Measurements from ENCODE around the gene CD22. TPM values are rescaled to one million over a fixed set of nuclear protein-coding genes. Genes with fewer than 3 reads are reported as not detected.

CD22 gene
- total and polyA plus RNA-seq, 2 donors (not counting 1 experiment from before 2014, with no cell fraction given) = 692 to 1,437 TPM

DNA sequence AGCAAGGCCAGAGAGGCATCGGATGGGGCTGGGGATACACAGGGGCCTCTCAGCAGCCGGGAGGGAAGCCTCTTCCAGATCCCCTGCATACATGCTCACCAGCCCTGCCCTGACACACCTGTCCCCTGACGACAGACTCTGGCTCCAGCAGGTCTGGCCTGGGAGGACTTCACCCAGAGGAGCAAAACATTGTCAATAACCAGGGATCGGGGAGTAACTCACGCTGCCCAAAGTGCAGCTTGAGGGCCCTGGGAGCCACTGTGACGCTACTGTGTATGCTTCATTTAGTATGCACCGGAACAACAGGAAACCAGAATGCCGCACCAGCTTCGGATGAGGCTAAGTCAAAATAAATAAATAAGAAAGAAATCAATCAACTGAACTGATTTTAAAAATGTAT is 12.4 kb upstream of the CD22 start:
- Histone ChIP-seq H3K9me3 (ENCODE audit: control extremely low read depth in 1 of 3, control insufficient read depth in 2 of 3, insufficient read depth in 1 of 3, low read length in 2 of 3) (no peaks in the 10 kb centered on the region), H4K20me1 (ENCODE audit: control insufficient read depth, insufficient read depth, low read length, poor library complexity, severe bottlenecking) (no peaks in the 10 kb centered on the region), H3K79me2 (ENCODE audit: control insufficient read depth, insufficient read depth, low read length) (peaks cover 47% of the 10 kb centered on the region), H3K9ac (ENCODE audit: low read length) (peak overlapping the region; percentile 10), H3K4me2 (replicated peaks; ENCODE audit: low read depth, low read length, poor library complexity, severe bottlenecking) (peak overlapping the region; percentile 52), H3K27me3 (replicated peaks in 1 of 4; ENCODE audit: control extremely low read depth in 1 of 4, control insufficient read depth in 3 of 4, insufficient read depth in 4 of 4, low read length in 3 of 4) (no peaks in the 10 kb centered on the region), H3K36me3 (replicated peaks in 1 of 2; ENCODE audit: control extremely low read depth in 1 of 2, control insufficient read depth in 1 of 2, extremely low read depth in 1 of 2, insufficient read depth in 2 of 2, low read length in 1 of 2) (no peaks in the 10 kb centered on the region), H2AFZ (ENCODE audit: insufficient read depth, low read depth, low read length, poor library complexity, severe bottlenecking) (no peak overlapping the region), H3K27ac (ENCODE audit: low read length in 2 of 2) (peak overlapping the region; percentile 75 to 81), H3K4me1 (ENCODE audit: control insufficient read depth in 2 of 2, insufficient read depth in 2 of 2, low read length in 2 of 2) (peaks cover 70 to 92% of the 10 kb centered on the region in 2 donors), H3K4me3 (ENCODE audit: control extremely low read depth in 1 of 5, extremely low read depth in 1 of 5, insufficient read depth in 1 of 5, low read depth in 2 of 5, low read length in 4 of 5) (peak overlapping the region in 1 of 5 experiments; percentile 7)
- 61% methylated on average over 6 of the region's 9 CpGs for WGBS (ENCODE audit: insufficient coverage)
- CTCF ChIA-PET = interaction anchor here (0.5 to 2.5 kb wide), 12 partner anchors 9 to 377 kb away, joined by 3 to 13 read pairs (median 6); partner anchors contain the start of gene FFAR1
- no peak for TF ChIP-seq EZH2 (IDR thresholded peaks at IDR 0.05; ENCODE audit: borderline replicate concordance, insufficient read depth, low read depth, low read length, poor library complexity, severe bottlenecking)
- no peak for TF ChIP-seq CTCF (IDR thresholded peaks at IDR 0.05)
- DNase-seq = peak; percentile 53
- Mint-ChIP-seq H3K9me3 (ENCODE audit: insufficient read depth) (no peaks in the 10 kb centered on the region), H3K27me3 (no peaks in the 10 kb centered on the region), H3K4me1 (peaks cover 69% of the 10 kb centered on the region), H3K27ac (peak overlapping the region; percentile 80), H3K4me3 (peak overlapping the region; percentile 76)
- intact Hi-C loops (cut with micrococcal nuclease) = loop anchor here (2.0 kb wide), 1 partner anchor 14 kb away; no protein-coding TSS in a partner anchor
- POLR2A ChIA-PET = interaction anchor here (8.3 kb wide), 1 partner anchor 15 kb away, joined by 106 read pairs; the partner anchor contains the start of gene CD22
- ATAC-seq (ENCODE audit: low read depth) = peak; percentile 29

DNA sequence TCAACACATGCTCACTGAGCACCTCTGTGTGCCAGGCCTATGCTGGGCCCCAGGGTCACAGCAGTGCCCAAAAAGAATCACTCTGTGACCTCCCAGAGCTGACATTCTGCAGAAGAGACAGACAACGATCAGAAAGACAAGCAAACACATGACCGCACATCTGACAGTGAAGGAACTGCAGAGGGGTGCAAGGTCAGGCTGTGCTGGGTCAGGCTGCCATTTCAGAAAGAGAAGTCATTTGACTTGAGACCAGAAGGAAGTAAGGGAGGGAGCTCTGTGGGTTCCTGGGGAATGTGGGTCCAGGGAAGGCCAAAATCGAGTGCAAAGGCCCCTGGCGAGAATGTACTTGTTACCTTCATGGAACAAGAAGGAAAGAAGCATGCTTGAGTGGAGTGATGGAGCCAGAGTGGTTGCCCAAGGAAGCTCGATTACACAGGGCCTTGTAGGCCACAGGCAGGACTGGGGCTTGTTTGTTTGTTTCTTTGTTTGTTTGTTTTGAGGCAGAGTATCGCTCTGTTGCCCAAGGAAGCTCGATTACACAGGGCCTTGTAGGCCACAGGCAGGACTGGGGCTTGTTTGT is 11.4 kb upstream of the CD22 start:
- H3K4me2 ChIP-seq (replicated peaks; ENCODE audit: low read depth, low read length, poor library complexity, severe bottlenecking) = peak overlapping the region; percentile 52
- 51% methylated on average over 7 of the region's 7 CpGs for WGBS (ENCODE audit: insufficient coverage)
- no peaks in the 10 kb centered on the region for H4K20me1 ChIP-seq (ENCODE audit: control insufficient read depth, insufficient read depth, low read length, poor library complexity, severe bottlenecking)
- ATAC-seq (ENCODE audit: low read depth) = no peak
- H3K4me3 ChIP-seq (ENCODE audit: control extremely low read depth in 1 of 5, extremely low read depth in 1 of 5, insufficient read depth in 1 of 5, low read depth in 2 of 5, low read length in 4 of 5) = no peak overlapping the region
- H3K4me3 Mint-ChIP-seq = peak overlapping the region; percentile 63
- ChIA-PET POLR2A (interaction anchor here (0.6 to 8.3 kb wide), 2 partner anchors 14 to 143 kb away, joined by 4 to 106 read pairs; partner anchors contain the start of gene CD22), CTCF (interaction anchor here (0.6 to 5.0 kb wide), 7 partner anchors 11 to 151 kb away, joined by 3 to 26 read pairs (median 3); no protein-coding TSS in a partner anchor)
- peaks cover 0 to 3% (median 0%) of the 10 kb centered on the region in 3 donors for H3K9me3 ChIP-seq (ENCODE audit: control extremely low read depth in 1 of 3, control insufficient read depth in 2 of 3, insufficient read depth in 1 of 3, low read length in 2 of 3)
- intact Hi-C loops (cut with micrococcal nuclease) = loop anchor here (2.0 kb wide), 1 partner anchor 13 kb away; no protein-coding TSS in a partner anchor
- peak overlapping the region; percentile 10 for H3K9ac ChIP-seq (ENCODE audit: low read length)
- H3K4me1 ChIP-seq (ENCODE audit: control insufficient read depth in 2 of 2, insufficient read depth in 2 of 2, low read length in 2 of 2) = peaks cover 80 to 97% of the 10 kb centered on the region in 2 donors
- no peak for TF ChIP-seq CTCF (IDR thresholded peaks at IDR 0.05)
- TF ChIP-seq EZH2 (IDR thresholded peaks at IDR 0.05; ENCODE audit: borderline replicate concordance, insufficient read depth, low read depth, low read length, poor library complexity, severe bottlenecking) = no peak
- no peaks in the 10 kb centered on the region for H3K27me3 Mint-ChIP-seq
- no peak for DNase-seq
- peaks cover 78% of the 10 kb centered on the region for H3K4me1 Mint-ChIP-seq
- peak overlapping the region; percentile 80 for H3K27ac Mint-ChIP-seq
- peak overlapping the region; percentile 75 to 81 for H3K27ac ChIP-seq (ENCODE audit: low read length in 2 of 2)
- H2AFZ ChIP-seq (ENCODE audit: insufficient read depth, low read depth, low read length, poor library complexity, severe bottlenecking) = peak overlapping the region; percentile 35
- peaks cover 42% of the 10 kb centered on the region for H3K79me2 ChIP-seq (ENCODE audit: control insufficient read depth, insufficient read depth, low read length)
- H3K27me3 ChIP-seq (replicated peaks in 1 of 4; ENCODE audit: control extremely low read depth in 1 of 4, control insufficient read depth in 3 of 4, insufficient read depth in 4 of 4, low read length in 3 of 4) = no peaks in the 10 kb centered on the region
- no peaks in the 10 kb centered on the region for H3K36me3 ChIP-seq (replicated peaks in 1 of 2; ENCODE audit: control extremely low read depth in 1 of 2, control insufficient read depth in 1 of 2, extremely low read depth in 1 of 2, insufficient read depth in 2 of 2, low read length in 1 of 2)
- no peaks in the 10 kb centered on the region for H3K9me3 Mint-ChIP-seq (ENCODE audit: insufficient read depth)
